IPS DF 19.7 (cell line): ENCODE data around the gene ZNF611.
"Not testable (repeated sequence)": the region's sequence is repeated elsewhere in the genome, so short reads cannot be mapped to it uniquely, and the experiment has no call there.

ENCODE experiments used
- DNase-seq: peaks from one replicate; pipeline ENCODE4 v3.0.0-alpha.2; 2013; ENCODE audit warnings: low read depth, low spot score

The ZNF611 gene

GRCh38 chr19:52681216-52681615 lies 53.6 kb downstream of the ZNF611 start:
- DNase-seq: not testable (repeated sequence)

DNA sequence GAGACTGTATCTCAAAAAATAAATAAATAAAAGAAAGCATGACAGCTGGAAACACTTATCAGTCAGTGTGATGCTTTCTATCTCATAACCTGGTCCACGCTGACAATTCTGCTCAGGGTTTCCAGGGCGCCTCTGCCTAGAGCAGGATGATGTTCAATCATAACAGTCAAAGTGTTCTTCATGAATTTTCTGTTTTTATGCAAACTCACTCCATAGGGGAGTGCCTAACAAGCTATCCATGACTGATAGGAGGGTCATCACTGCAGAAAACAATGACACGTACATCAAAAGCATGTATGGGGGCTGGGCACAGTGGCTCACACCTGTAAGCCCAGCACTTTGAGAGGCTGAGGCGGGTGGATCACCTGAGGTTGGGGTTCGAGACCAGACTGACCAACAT lies 55.2 kb downstream of the ZNF611 start:
- DNase-seq: no peak

DNA sequence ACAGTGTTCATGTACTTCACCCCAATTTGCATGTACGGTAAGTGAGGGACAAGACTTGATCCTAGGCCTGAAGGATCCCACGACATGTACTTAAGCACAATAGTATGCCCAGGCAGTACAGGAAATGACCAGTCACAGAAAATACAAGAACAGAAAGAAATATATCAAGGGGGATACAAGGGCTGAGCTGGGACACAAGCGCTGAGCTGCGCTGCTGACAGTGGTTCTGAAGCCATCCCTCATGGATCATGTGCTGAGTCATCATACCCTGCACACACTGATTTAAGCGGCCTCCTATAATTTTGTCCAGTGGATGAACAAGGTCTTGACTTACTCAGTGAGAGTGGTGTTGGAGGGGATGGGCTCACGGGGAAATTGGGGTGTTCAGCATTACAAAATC lies 59.6 kb downstream of the ZNF611 start:
- not testable (repeated sequence) for DNase-seq

DNA sequence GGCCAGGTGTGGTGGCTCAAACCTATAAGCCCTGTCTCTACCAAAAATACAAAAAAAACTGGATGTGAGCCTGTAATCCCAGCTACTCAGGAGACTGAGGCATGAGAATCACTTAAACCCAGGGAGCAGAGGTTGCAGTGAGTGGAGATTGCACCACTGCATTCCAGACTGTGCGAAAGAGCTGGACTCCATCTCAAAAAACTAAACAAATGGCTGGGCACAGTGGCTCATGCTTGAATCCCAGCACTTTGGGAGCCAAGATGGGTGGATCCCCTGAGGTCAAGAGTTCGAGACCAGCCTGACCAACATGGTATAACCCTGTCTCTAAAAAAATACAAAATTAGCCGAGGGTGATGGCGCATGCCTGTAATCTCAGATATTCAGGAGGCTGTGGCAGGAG lies 61.8 kb downstream of the ZNF611 start:
- DNase-seq: no peak

DNA sequence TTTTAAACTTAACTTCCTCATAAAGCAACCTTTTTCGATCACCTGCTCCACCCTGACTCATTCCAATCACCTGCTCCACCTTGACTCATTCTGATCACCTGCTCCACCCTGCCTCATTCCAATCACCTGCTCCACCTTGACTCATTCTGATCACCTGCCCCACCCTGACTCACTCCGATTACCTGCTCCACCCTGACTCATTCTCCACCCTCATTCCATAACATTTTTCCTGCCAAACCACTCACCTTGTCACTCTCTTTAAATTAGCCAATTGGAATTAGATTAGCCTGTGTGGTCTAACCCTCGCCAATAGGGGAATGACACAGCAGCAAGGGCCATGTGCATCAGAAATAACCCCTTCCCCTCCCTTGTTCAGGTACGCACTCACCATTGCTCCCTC lies 64.8 kb downstream of the ZNF611 start:
- DNase-seq: no peak

- DNase-seq: no peak
Observed at GRCh38 chr19:52669586-52669985, 65.3 kb downstream of the ZNF611 start.

DNA sequence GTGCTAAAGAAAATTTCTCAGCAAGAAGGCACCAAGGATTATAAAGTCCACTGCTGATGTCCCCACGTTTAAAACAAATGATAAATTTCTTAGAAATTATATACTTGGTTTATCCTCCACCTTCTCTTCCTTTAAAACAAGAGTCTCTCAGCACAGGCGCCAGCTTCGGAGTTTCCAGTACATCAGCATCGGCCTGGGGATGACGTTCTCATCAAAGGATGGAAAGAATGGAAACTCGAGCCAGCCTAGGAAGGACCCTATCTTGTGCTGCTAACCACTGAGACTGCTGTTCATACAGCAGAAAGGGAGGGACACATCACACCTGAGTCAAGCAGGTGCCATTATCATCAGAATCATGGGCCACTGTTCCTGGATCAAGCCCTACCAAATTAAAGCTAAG lies 66.9 kb downstream of the ZNF611 start:
- no peak for DNase-seq

GRCh38 chr19:52666506-52666905 lies 68.3 kb downstream of the ZNF611 start:
- no peak for DNase-seq

- no peak for DNase-seq
Observed at GRCh38 chr19:52665529-52665928, 69.3 kb downstream of the ZNF611 start.

GRCh38 chr19:52665027-52665426 lies 69.8 kb downstream of the ZNF611 start:
- DNase-seq: no peak

DNA sequence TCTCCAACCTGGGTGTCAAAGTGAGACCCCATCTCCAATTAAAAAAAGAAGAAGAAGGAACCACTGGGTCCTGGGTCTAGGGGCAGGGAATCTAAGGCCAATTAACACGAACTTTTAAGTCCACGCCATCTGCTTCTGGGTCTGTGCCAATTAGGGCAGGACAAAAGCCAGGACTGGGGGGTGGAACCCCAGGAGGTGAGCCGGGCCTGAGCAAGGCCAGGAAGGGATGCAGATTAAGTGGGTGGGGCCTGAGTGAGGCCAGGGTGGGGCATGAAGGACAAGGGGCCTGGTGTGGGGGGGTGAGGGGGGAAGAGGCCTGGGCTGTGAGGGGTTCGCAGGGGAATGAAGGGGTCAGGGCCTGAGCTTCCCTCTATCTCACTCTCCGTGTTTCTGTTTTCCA lies 70.4 kb downstream of the ZNF611 start:
- DNase-seq: no peak

DNA sequence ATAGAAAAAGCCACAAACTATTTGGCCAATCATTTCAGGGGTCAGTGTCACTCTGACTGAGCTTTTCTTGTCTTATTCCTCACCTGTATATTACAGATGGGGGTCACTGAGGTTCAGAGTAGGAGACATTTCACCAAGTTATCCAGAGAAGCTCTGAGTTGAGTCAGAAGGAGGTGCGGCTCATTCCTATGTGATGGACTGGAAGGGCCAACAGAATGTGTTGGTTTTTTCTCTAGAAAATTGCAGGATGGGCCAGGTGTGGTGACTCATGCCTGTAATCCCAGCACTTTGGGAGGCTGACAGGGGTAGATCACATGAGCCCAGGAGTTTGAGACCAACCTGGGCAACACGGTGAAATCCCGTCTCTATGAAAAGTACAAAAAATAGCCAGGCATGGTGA lies 72.2 kb downstream of the ZNF611 start:
- no peak for DNase-seq

GRCh38 chr19:52660981-52661380 lies 73.9 kb downstream of the ZNF611 start:
- DNase-seq: no peak

- DNase-seq: no peak
Observed at GRCh38 chr19:52659013-52659412, 75.8 kb downstream of the ZNF611 start.

- DNase-seq: no peak
Observed at GRCh38 chr19:52658595-52658994, 76.2 kb downstream of the ZNF611 start.

DNA sequence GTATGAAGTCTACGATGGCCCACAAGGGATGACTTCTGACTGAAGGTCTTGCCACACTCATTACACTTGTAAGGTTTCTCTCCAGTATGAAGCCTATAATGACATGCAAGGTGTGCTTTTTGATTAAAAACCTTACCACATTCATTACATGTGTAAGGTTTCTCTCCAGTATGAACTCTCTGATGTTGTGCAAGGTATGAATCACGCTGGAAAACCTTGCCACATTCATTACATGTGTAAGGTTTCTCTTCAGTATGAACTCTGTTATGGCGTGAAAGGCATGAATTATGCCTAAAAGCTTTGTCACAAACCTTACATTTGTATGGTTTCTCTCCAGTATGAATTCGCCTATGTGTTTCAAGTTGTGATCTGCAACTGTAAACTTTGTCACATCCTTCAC lies 81.7 kb downstream of the ZNF611 start:
- DNase-seq: no peak
